ENCODE data around the gene SESN2.

Gene SESN2

DNA sequence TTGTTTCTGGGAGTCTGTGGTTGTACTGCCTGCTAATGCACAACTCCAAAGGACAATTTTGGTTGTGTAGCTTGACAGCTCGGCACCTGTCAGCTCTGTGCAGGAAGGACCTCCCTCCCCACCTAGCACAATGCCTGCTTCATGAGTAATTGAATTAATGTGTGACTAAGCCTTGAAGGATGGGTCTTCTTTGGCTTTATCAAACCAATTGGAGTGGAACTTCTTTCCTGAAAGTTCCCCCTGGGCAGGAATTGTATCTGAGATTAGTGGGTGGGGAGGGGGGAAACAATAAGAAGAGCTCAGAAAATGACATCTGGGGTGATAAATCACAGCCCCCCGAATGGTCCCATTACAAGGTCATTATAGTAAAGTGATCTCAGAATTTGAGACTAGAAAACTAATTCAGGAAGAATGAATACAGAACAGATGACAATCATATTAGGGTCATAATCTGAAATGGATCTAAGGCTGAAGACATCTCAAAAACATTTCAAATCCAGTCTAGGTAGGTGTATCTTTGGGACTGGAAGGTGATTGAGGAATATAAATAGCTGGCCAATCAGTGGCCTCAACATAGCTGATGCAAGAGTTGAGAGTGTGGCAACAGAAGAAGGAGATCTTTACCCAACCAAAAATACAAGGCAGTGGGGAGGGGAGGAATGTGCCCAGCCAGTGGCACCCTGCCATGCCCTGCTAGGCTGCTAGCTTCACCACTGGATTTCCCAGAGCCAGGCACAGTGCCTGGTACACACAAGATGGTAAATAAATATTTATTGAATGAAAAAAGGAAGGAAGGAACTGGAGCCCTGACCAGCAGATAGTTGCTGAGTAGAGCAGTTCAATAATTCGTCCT, 10.1 kb upstream of the SESN2 start:
- DNase-seq: peak; percentile 89

DNA sequence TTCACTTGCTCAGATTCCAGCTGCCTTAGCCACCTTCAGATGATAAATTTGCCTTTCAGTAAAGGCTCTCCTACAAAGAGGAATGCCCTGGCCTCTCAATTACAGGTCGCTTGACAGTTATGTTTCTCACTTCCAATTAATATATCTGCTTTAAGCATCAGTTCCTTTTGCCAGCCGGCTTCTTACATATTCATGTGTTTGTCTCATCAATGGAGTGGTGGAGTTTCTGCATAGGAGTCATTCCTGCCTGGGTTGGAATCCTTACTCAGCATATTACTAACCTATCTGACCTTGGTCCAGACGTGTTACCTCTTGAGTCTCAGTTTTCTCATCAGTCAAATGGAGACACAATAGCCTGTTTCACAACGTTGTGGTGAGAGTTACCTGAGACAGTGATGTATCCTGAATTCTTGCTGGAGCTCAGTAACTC, 9.4 kb upstream of the SESN2 start:
- DNase-seq: no peak

DNA sequence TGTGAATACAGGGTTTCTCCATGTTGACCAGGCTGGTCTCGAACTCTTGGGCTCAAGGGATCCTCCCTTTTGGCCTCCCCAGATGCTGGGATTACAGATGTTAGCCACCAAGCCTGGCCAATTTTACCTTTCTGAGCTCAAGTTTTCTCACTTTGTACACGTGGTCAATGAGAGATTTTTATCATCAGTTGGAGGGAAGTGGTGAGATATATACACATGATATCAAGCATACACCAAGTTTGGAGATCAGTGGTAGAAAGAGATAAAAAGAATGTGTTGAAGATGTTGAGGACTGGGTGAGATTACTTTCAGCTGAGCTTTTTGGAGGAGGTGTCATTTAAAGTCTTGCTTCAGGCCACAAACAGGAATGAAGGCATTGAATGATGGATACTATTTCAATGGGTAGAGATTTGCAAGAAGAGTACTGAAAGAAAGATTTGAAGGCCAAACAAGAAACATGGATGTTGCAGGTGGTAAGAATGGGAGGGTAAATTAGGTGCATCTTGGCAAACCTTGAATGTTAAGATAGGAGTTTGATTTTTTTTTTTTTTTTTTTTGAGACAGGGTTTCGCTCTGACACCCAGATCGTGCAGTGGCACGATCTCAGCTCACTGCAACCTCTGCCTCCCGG, 3.0 kb upstream of the SESN2 start:
- DNase-seq: no peak

DNA sequence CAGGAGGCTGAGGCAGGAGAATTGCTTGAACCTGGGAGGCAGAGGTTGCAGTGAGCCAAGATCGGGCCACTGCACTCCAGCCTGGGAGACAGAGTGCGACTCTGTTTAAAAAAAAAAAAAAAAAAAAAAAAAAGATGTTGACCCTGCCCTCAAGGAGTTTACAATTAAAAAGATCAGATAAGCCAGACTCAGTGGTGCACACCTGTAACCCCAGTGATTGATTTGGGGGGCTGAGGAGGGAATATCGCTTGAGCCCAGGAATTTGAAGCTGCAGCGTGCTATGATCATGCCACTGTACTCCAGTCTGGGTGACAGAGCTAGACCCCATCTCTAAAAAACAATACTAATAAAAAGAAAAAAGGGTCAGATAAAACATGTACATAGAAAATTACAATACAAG, 1.6 kb upstream of the SESN2 start:
- no peak for DNase-seq

DNA sequence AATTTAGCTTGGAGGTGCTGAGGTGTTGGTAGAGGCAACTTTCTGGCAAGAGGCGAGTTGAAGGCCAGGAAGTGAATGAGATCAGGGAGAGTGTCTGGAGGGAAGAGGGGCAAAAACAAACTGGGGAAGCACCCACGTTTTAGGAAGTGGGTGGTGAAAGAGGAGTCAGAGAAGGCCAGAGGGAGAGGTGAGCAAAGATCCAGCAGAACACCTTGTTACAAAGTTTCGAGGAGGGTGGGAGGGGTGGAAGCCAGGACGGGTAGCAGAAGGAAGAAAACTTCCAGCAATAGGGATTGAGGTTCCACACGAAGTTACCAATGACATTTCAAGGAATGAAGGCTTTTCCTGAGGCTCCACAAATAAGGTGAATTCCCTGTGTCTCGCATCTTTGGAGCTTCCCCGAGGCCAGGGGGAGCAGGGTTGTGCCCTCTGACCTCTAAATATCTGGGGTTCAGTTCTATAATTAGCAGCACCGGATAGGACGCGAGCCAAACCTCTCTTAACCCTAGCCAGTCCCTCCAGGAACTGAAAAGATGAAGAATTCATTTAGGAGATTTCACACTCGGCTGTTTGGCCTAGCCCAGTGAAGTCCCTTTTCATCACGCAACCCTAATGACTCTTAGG, 578 bp upstream of the SESN2 start:
- DNase-seq: peak; percentile 29

DNA sequence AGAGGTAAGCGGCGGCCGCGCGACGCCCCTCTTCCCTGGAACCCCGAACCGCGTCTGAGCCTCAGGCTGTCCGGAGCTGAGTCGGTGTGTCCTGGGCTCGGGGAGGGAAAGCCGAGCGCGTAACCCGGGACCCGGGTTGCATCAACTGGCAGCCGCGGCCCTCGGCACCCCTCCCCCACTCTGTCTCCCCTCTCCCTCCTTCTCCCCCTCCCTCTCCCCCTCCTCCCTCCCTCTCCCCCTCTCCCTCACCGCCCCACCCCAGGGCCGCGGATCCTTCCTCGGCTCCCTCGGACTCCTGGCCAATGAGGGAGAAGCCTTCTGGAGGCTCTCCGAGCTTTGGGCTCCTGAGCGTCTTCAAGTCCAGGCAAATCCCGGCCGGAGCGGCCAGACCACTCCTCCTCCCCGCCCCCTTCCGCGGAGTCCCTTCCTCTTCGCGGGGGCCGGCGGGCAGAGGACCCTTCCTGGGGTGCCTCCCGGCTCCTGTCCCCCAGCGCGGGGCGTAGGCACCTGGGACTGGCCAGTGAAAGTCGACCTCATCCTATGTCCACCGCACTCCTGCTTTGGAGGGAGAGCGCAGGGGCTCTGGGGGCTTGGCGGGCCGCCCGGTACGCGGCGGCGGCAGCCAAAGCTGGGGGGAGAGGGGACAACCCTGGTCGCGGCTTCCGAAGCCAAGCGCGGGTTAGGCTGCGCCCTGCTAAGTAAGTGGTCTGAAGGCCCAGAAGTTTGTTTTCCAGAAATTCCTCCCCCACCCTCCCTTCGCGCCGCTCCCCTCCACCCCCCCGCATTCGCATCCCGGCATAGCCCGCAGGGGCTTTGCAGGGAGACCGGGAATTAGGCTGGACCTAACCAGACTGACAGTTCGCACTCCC, 850 bp downstream of the SESN2 start:
- DNase-seq: peak; percentile 79

DNA sequence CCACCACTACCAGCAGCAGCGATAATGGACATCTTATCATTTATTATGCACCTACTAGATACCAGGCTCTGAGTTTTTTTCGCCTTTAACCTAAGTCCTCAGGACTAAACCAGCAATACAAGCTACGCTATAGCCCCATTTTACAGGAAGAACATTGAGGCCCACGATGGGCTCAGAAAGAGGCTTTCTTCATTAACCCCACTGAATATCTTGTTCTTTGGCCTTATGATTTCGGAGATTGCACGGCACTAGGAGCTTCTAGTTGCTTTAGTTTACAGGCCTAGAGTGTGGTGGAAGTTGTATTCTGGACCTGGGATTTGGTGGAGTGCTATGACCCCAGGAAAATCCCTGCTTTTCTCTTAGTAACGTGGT, 1.5 kb downstream of the SESN2 start:
- no peak for DNase-seq

DNA sequence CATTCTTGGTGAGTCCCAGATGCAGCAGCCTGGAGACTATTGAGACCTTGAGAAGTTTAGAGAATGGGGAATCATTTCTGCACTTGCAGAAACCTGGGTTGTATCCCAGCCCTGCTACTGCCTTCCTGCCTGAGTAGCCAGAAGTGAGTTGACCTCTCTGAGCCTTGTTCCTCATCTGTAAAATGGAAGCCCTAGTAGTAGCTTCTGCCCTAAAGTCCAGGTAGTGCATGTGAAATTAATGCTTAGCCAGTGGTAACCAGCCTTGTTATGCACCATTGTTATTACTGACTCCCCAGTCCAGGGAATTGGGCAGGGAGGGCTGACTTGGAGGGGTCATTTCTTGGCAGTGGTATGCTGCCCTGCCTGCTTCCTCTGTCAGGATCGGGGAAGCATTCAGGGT, 5.6 kb downstream of the SESN2 start:
- no peak for DNase-seq

DNA sequence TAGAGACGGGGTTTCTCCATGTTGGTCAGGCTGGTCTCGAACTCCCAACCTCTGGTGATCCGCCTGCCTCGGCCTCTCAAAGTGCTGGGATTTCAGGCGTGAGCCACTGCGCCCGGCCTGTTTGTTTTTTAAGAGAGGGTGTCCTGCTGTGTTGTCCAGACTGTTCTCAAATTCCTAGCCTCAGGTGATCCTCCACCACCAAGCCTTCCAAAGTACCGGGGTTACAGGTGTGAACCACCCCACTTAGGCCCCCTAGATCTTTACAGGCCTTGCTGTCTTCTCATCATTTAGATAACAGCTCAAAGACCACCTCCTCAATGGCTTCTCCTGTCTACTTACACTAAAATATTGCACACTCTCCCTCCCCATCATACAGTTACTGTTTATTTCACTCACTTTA, 6.3 kb downstream of the SESN2 start:
- DNase-seq: no peak

DNA sequence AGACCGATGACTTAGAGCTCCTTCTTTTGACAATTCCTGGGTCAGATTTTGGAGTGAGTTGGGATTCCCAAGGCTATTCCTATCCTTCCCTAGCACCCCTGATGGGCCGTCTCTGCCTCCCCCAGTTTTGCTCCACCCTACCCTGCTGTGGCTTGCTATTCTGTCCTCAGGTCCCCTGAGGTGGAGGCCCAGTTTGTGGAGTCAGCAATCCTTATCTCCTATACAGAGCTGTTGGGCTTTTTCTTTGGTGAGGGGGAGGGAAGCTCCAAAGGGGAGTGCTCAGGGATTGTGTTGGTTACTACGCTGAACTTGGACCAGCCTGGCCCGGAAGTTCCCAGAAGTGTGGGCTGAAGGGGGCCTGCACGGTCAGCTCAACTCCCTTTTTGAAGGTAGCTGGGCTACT, 7.6 kb downstream of the SESN2 start:
- DNase-seq: no peak

DNA sequence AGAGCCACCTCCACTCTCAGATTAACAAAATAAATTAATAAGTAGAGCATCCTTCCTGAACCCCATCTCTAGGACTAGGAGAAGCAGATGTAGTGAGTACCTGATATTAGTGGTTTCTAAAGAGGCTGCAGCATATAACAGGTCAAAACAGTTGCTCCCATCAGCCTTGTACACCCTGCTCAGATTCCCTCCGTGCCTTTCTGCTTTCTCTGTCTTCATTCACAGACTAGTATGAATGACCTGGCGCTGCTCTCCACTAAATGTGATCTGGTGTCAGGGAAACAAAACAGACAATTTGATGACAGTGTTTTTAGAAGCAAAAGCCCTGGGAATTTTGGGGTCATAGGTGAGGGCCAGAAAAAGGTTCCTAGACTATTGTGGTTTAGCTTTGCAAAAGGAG, 8.3 kb downstream of the SESN2 start:
- no peak for DNase-seq

DNA sequence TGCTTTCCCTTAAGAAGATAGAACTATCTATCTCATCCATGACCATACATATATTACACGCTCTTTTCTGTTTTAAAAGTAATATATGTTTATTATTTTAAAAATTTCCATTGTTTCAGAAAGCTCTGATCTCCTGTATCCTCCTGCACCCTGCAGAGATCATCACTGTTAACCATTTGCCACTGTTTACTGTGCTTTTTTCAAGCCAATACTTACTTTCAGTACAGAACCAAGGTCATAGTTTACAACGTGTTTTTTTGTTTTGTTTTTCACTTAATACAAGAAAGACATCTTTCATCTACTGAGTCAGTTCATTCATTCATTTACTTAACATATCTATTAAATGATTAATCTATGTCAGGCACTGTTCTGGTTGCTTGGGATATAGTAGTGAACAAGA, 10.2 kb downstream of the SESN2 start:
- DNase-seq: no peak

DNA sequence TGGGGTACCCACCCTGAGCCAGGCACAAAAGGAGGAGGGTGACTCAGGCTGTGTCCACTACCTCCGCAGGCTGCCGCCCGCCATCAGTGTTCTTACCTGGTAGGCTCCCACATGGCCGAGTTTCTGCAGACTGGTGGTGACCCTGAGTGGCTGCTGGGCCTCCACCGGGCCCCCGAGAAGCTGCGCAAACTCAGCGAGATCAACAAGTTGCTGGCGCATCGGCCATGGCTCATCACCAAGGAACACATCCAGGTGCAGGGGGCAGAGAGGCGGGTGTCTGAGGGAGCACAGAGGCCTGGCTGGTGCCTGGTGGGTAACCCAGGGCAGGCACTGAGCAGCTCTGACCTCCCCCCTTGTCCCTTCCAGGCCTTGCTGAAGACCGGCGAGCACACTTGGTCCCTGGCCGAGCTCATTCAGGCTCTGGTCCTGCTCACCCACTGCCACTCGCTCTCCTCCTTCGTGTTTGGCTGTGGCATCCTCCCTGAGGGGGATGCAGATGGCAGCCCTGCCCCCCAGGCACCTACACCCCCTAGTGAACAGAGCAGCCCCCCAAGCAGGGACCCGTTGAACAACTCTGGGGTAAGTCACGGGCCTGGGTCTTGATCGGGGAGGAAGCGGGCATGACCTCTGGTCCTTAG, 13.0 kb downstream of the SESN2 start:
- no peak for DNase-seq

DNA sequence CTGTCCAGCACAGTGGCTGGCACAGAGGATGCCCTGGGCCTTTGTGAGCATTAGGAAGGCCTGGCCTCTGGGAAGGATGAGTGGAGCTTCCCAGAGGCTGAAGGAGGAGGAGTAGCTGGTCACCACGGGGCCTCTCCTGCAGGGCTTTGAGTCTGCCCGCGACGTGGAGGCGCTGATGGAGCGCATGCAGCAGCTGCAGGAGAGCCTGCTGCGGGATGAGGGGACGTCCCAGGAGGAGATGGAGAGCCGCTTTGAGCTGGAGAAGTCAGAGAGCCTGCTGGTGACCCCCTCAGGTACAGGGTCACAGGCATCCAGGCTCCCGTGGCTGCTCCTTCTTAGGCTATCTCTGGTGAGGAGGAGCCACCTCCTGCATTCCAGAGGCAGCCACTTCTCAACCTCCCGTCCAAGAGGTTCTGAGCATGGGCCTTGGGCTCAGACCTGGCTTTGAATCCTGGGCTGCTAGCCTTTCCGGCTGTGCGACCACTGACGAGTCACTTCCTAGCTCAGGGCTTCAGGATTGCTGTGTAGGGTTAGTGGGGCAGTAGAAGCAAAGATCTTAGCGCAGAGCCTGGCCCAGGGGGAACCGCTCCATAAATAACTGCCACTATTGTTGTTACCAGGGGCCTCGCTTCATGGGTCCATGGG, 14.0 kb downstream of the SESN2 start:
- no peak for DNase-seq

DNA sequence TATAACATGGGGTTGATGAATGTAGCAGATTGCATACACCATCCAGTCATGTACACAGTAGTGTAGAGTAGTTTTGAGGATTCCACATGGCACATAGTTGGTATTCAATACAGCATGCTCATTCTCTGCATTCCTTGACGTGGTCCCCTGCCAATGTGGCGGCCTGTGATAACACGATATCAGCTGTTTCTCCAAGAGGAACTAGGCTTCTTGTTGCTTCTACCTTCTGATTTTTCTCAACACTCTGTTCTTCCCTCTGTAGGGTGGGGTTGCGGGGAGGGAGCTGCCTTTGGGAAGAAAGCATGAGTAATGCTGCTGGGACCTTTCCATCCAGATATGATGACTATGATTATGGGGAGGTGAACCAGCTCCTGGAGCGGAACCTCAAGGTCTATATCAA, 19.4 kb downstream of the SESN2 start:
- DNase-seq: no peak

DNA sequence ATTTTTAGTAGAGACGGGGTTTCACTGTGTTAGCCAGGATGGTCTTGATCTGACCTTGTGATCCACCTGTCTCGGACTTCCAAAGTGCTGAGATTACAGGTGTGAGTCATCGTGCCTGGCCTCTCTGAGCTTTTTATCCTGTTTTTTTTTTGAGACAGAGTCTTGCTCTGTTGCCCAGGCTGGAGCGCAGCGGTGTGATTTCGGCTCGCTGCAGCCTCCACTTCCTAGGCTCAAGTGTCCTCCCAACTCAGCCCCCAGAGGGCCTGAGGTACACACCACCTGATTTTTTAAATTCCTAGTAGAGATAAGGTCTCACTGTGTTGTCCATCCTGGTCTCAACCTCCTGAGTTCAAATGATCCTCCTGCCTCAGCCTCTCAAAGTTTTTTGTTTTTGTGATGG, 20.4 kb downstream of the SESN2 start:
- no peak for DNase-seq

DNA sequence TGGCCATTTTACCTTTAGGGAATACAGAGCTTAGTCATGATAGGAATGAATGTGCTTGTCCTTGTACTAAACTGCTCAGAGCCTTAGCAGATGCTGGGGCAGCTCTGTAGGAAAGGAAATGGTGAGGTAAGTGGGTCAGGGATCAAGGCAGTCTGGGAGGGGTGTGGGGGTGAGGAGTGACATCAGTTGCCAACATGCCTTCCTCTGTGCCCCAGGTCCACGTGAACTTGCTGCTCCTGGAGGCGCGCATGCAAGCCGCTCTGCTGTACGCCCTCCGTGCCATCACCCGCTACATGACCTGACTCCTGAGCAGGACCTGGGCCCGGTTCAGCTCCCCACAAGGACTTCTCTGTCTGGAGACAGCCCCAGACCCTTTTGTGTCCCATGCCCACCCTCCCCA, 21.2 kb downstream of the SESN2 start:
- DNase-seq: no peak

DNA sequence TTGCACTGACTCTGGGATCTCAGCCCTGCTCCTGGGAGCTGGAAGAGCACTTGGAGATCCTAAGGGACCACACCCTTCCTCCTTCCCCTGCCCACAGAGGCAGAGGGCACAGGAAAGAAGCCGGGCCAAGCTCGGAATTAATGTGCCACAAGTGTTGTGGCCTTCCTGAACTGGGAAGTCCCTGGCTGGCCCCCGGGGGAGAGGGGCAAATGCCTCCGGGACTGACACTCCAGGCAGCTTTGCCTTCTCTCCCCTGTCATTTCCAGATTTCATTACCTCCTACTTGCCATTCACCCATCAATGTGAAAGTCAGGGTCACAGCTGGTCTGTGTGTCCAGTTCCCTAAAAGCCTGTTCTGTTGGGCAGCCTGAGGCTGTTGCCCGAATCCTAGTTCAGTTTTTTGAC, 21.7 kb downstream of the SESN2 start:
- no peak for DNase-seq

DNA sequence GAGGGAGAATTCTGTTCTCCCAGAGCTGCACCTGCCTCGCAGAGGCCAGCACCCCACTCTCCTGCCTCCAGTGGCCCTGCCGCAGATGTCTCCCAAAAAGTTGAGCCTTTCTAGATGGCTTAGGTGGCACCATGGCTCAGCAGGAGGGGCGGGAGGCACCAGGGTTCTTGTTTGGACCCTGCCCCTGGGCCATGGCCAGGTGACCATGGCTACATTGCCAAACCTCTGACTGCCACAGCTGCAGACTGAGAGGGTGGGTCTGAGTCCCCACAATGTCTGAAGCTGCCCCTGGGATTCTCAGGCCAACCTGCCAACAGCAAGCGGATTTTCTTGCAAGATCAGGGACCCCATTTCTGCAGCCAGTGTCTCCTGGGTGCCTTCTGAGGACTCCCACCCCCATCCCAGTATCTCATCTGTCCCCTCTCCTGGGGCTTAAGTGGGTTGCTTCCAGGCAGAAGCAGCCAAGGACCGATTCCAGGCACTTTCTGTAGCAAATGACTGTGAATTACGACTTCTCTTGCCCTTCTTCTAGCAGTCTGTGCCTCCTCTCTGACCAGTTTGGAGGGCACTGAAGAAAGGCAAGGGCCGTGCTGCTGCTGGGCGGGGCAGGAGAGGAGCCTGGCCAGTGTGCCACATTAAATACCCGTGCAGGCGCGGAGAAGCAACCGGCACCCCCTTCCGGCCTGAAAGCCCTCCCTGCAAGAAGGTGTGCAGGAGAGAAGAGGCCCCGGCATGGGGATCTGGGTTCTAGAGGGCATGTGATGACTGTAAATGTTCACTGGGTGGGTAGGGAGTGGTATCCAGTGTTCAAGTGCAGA, 22.5 kb downstream of the SESN2 start:
- DNase-seq: no peak

DNA sequence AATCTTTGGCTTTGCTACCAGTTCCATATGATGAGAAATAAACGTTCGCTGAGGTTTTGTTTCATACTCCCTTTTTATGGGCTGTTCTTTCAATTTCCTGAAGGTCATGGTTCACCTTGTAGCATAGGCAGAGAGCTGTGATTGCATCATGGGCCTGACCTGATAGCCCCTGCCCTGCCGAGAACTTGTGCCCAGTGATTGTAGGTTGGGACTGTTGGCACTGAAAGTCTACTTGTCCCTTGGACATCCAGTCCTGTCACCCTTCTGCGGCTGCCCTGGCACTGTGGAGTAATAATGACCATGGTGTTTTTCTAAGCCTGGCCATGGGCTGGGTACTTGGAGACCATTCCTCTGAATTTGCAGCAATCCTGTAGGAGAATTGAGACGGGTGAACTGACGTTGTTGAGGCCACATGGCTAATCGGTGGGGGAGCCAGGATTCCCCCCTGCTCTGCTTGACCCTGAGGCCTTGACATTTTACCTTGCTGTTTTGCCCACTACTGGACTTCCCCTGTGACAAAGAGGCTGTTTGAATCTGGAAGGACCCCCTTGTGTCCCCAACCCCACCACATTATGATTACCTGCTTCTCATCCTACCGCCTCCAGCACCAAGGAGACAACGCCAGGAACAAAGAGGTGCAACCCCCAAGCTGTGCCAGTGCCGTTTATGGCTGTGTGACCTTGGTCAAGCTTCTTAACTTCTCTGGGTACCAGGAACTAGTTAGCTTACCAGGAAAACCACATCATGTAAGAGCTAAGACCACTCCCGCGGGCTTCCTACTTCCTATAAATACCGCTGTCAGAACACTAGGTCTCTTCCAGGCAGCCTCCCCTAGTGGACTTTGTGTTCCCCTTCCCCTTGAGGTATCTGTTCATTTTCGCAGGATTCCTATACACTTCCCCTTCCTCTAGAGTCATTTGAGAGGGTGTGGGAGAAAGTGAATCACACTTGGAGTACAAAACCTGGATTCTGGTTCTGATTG, 23.4 kb downstream of the SESN2 start:
- no peak for DNase-seq
